DOHH2 (cell line): Measurements from ENCODE around the gene LSS.
"Not testable (repeated sequence)": the region's sequence is repeated elsewhere in the genome, so short reads cannot be mapped to it uniquely, and the experiment has no call there.

Experiments used
- H3F3A ChIP-seq: fragments of 200-600 bp; sonication (generic), shearing (Covaris generic); 2 replicates; pipeline ENCODE4 v1.6.0; 2016; ENCODE audit warnings: antibody characterized with exemption, mild to moderate bottlenecking; ENCODE audit not compliant: control insufficient read depth, insufficient read depth
- H3K27ac ChIP-seq: fragments of 200-600 bp; sonication (generic); 2 replicates; pipeline ENCODE4 v1.5.1; 2014; ENCODE audit warnings: low read depth, mild to moderate bottlenecking, low read length, moderate library complexity
- H3K27me3 ChIP-seq: fragments of 200-600 bp; sonication (generic); 2 replicates; pipeline ENCODE4 v1.6.1; 2014; ENCODE audit warnings: mild to moderate bottlenecking, low read length, mixed read lengths; ENCODE audit not compliant: control insufficient read depth
- H3K36me3 ChIP-seq: fragments of 200-600 bp; sonication (generic); 2 replicates; pipeline ENCODE4 v1.6.1; 2014; ENCODE audit warnings: mild to moderate bottlenecking, low read length, moderate library complexity, mixed read lengths; ENCODE audit not compliant: control insufficient read depth
- H3K4me1 ChIP-seq: fragments of 200-600 bp; sonication (generic); 2 replicates; pipeline ENCODE4 v1.6.1; 2014; ENCODE audit warnings: mild to moderate bottlenecking, low read length, mixed read lengths; ENCODE audit not compliant: control insufficient read depth
- H3K4me2 ChIP-seq: fragments of 200-600 bp; sonication (generic); 2 replicates; pipeline ENCODE4 v1.6.0; 2014; ENCODE audit warnings: mild to moderate bottlenecking, low read length, moderate library complexity
- H3K4me3 ChIP-seq: fragments of 200-600 bp; sonication (generic); 2 replicates; pipeline ENCODE4 v1.5.1; 2014; ENCODE audit warnings: mild to moderate bottlenecking, low read length, mixed read lengths
- H3K79me2 ChIP-seq: fragments of 200-600 bp; sonication (generic); 2 replicates; pipeline ENCODE4 v1.6.1; 2014; ENCODE audit warnings: mild to moderate bottlenecking, low read length, mixed read lengths; ENCODE audit not compliant: control insufficient read depth
- H3K9me2 ChIP-seq: fragments of 200-600 bp; sonication (generic); replicated peaks from 2 replicates; pipeline ENCODE4 v1.6.1; 2014; ENCODE audit warnings: mild to moderate bottlenecking, low read length, mixed read lengths; ENCODE audit not compliant: control insufficient read depth
- H3K9me3 ChIP-seq: fragments of 200-600 bp; sonication (generic); 2 replicates; pipeline ENCODE4 v1.6.1; 2014; ENCODE audit warnings: antibody characterized with exemption, low read length, mixed read lengths; ENCODE audit not compliant: control insufficient read depth, insufficient read depth
- H4K20me1 ChIP-seq: fragments of 200-600 bp; sonication (generic); 2 replicates; pipeline ENCODE4 v1.6.0; 2014; ENCODE audit warnings: low read depth, mild to moderate bottlenecking, antibody characterized with exemption, low read length, moderate library complexity; ENCODE audit not compliant: control insufficient read depth, insufficient read depth
- CTCF ChIP-seq: fragments of 200-600 bp; sonication (generic); IDR thresholded peaks from one replicate; pipeline ENCODE4 v1.5.1; 2014; ENCODE audit warnings: antibody characterized with exemption, mild to moderate bottlenecking, low read depth, low read length; ENCODE audit not compliant: poor library complexity, severe bottlenecking
- EZH2phosphoT487 ChIP-seq: fragments of 200-600 bp; sonication (generic); IDR thresholded peaks from 2 replicates; pipeline ENCODE4 v1.6.1; 2017; ENCODE audit warnings: borderline replicate concordance, mild to moderate bottlenecking, antibody characterized with exemption, low read length, moderate library complexity, mixed read lengths

Gene LSS

GRCh38 chr21:46185716-46186115 is 42.9 kb downstream of the LSS start:
- H3K9me2 ChIP-seq: no peaks in the 10 kb centered on the region
- H4K20me1 ChIP-seq: no peaks in the 10 kb centered on the region
- no peaks in the 10 kb centered on the region for H3K27me3 ChIP-seq
- H3K4me1 ChIP-seq: peaks cover 23% of the 10 kb centered on the region
- H3K4me3 ChIP-seq: peak overlapping the region; percentile 94
- peaks cover 9% of the 10 kb centered on the region; the same call in 1 of the 2 replicates for H3F3A ChIP-seq
- peak overlapping the region; percentile 64 for H3K27ac ChIP-seq
- H3K36me3 ChIP-seq: peaks cover 20% of the 10 kb centered on the region
- H3K9me3 ChIP-seq: no peaks in the 10 kb centered on the region
- TF ChIP-seq EZH2phosphoT487 (no peak), CTCF (no peak)
- H3K79me2 ChIP-seq: no peaks in the 10 kb centered on the region
- peak overlapping the region; percentile 100 for H3K4me2 ChIP-seq

GRCh38 chr21:46184625-46185555 is 43.7 kb downstream of the LSS start:
- peak overlapping the region; percentile 64 for H3K27ac ChIP-seq
- peak overlapping the region; percentile 100 for H3K4me2 ChIP-seq
- no peaks in the 10 kb centered on the region for H3K9me2 ChIP-seq
- H3K36me3 ChIP-seq: peaks cover 13% of the 10 kb centered on the region
- H3K27me3 ChIP-seq: no peaks in the 10 kb centered on the region
- H3K9me3 ChIP-seq: no peaks in the 10 kb centered on the region
- H3F3A ChIP-seq: peaks cover 9% of the 10 kb centered on the region; the same call in 1 of the 2 replicates
- TF ChIP-seq EZH2phosphoT487 (no peak), CTCF (no peak)
- peak overlapping the region; percentile 94 for H3K4me3 ChIP-seq
- H4K20me1 ChIP-seq: no peaks in the 10 kb centered on the region
- no peaks in the 10 kb centered on the region for H3K79me2 ChIP-seq
- peaks cover 23% of the 10 kb centered on the region for H3K4me1 ChIP-seq

GRCh38 chr21:46183910-46184624 is 44.5 kb downstream of the LSS start, which contains the start of gene SPATC1L:
SPATC1L (minus strand) TSS chr21:46184459; CDS start chr21:46182816, 1,643 bp downstream.
- TF ChIP-seq CTCF: no peak
- TF ChIP-seq EZH2phosphoT487: no peak
- Histone ChIP-seq H3F3A (peaks cover 8% of the 10 kb centered on the region; the same call in 1 of the 2 replicates), H4K20me1 (no peaks in the 10 kb centered on the region), H3K36me3 (peaks cover 8% of the 10 kb centered on the region), H3K9me3 (no peaks in the 10 kb centered on the region), H3K9me2 (no peaks in the 10 kb centered on the region), H3K4me2 (peak within 1 kb of the TSS; percentile 100), H3K27ac (peak within 1 kb of the TSS; percentile 64), H3K27me3 (no peaks in the 10 kb centered on the region), H3K4me1 (peaks cover 23% of the 10 kb centered on the region), H3K79me2 (no peaks in the 10 kb centered on the region), H3K4me3 (peak within 1 kb of the TSS; percentile 94)

- Histone ChIP-seq H3K4me3 (peak overlapping the region; percentile 94), H3K4me1 (peaks cover 23% of the 10 kb centered on the region), H3K4me2 (peak overlapping the region; percentile 100)
- not testable (repeated sequence) for H3K36me3 ChIP-seq, H3K9me2 ChIP-seq, H4K20me1 ChIP-seq, H3K79me2 ChIP-seq, H3K9me3 ChIP-seq, H3F3A ChIP-seq, H3K27ac ChIP-seq, H3K27me3 ChIP-seq
These were observed 45.2 kb downstream of the LSS start for GRCh38 chr21:46183337-46183909.
